Measurements from ENCODE around the gene SPOP. TPM values are rescaled to one million over a fixed set of nuclear protein-coding genes. Genes with fewer than 3 reads are reported as not detected.
A peak's percentile ranks its signal among the peaks of the same experiment; 100 is the strongest.

SPOP gene
- total and polyA plus RNA-seq, 9 of the 15 experiments (the other 6 are each of a cell fraction or from before 2014, with no cell fraction given), result 34.2 to 65.9 (median 39.7) TPM

- TF ChIP-seq MTA3 (IDR thresholded peaks at IDR 0.05; ENCODE audit: borderline replicate concordance) (peak; percentile 66; the same call in 1 of the 2 replicates), RBM34 (IDR thresholded peaks at IDR 0.05; ENCODE audit: borderline replicate concordance, insufficient read depth, low read length) (no peak), ZNF224 (CRISPR knock-in tag; IDR thresholded peaks at IDR 0.05) (no peak), HLTF (IDR thresholded peaks at IDR 0.05) (peak; percentile 34; the same call in 1 of the 2 replicates), BRD4 (IDR thresholded peaks at IDR 0.05) (peak; percentile 70; the same call in 1 of the 2 replicates), TRIM24 (IDR thresholded peaks at IDR 0.05) (no peak), BDP1 (IDR thresholded peaks at IDR 0.05; ENCODE audit: insufficient read depth, insufficient read length) (no peak), ESRRB (CRISPR knock-in tag; IDR thresholded peaks at IDR 0.05; ENCODE audit: borderline replicate concordance) (no peak; the same call in 1 of the 2 replicates), BHLHE40 (IDR thresholded peaks at IDR 0.05; ENCODE audit: low read length) (0 out of 2 replicates have a peak, but pooled peaks have one; percentile 13), SP1 (CRISPR knock-in tag; IDR thresholded peaks at IDR 0.05) (peak; percentile 96), GTF3C2 (IDR thresholded peaks at IDR 0.05; ENCODE audit: borderline replicate concordance, extremely low read depth, insufficient read length) (no peak), NR3C1 (CRISPR knock-in tag; IDR thresholded peaks at IDR 0.05) (no peak), SMARCA4 (IDR thresholded peaks at IDR 0.05) (peak; percentile 15; the same call in 1 of the 2 replicates), ZNF318 (IDR thresholded peaks at IDR 0.05; ENCODE audit: borderline replicate concordance in 1 of 2, low read depth in 1 of 2) (0 out of 4 replicates have a peak, but pooled peaks of 1 of the 2 experiments have one; percentile 35), RBM17 (IDR thresholded peaks at IDR 0.05; ENCODE audit: borderline replicate concordance, low read depth, low read length) (no peak), ZNF174 (CRISPR knock-in tag; IDR thresholded peaks at IDR 0.05) (no peak), MAFG (tag; conservative IDR thresholded peaks at IDR 0.05) (no peak)
These were observed 30.0 kb upstream of the SPOP start, which contains the start of gene SLC35B1 (continued) for GRCh38 chr17:49707608-49708514.
